ENCODE data around the gene CREB1.
"Not testable (repeated sequence)": the region's sequence is repeated elsewhere in the genome, so short reads cannot be mapped to it uniquely, and the experiment has no call there.

The CREB1 gene

DNA sequence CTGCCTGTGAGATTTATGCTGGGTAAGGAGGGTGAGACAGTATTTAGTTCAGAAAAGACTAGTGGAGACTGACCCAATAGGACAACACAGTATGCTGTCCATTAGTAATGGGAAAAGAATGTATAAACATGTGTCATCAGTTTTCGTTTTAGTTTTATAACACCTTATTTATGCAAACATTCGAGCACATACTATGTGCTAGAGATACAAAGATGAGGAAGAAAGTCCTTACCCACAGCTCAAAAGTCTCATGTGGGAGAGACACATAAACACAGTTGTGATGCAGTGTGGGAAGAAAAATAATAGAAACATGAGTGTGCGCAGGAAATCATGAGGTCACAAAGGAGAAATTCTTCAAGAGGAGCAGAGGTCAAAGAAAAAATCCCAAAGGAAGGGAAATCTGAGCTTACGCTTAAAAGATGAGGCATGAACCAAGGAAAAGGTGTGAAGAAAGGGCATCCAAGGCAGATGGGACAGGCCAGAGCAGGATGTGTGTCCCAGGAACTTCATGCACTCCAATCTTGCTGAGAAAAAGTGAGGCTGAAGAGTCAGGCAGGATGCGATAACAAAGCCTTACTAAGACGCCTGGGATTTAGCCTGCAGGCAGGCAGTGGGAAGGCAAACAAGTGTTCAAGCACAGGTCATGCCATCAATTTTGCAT is 87.4 kb downstream of the CREB1 start:
- peak; percentile 72 for DNase-seq (ENCODE audit: low read depth, low spot score)

DNA sequence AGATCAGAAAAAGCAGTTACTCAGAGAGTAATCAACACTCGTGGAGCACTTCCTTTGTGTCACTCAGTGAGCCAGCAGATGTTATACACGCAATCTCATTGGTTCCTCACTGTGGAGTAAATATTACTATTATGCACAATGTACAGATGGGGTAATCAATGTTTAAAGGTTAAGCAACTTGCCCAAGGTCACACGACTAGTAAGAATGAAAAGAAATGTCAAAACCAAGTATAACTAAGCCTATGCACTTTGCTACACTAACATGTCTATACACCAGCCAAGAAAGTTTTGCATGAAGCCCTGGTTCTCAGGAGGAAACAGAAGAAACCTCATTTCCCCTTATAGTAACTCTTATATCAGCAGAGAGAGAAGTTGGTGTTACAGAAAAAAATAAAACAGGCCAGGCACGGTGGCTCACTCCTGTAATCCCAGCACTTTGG is 90.0 kb downstream of the CREB1 start:
- DNase-seq (ENCODE audit: low read depth, low spot score), result no peak

DNA sequence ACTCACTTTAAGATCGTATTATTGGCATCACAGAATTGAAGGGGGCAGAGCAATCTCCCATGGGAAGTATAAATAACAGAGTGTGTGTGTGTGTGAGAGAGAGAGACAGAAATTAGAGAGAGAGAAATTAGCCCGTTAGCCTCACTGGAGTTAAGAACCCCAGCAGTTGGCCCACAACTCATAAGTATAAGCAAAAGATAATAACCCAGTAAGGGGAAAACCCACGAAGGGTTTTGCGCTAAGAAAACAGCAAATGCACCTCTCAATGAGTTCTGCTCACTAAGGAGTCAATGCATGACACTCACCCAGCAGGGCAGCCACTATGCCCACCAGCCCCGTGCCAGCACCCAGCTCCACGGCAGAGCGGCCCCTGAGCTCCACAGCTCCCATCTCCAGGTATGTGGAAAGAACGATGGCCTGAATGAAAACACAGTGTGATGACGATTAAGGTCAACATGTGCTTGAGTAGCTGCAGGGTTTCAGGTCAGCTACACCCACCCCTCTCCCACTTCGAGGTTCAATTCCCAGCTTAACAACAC is 91.8 kb downstream of the CREB1 start:
- DNase-seq (ENCODE audit: low read depth, low spot score), result no peak

DNA sequence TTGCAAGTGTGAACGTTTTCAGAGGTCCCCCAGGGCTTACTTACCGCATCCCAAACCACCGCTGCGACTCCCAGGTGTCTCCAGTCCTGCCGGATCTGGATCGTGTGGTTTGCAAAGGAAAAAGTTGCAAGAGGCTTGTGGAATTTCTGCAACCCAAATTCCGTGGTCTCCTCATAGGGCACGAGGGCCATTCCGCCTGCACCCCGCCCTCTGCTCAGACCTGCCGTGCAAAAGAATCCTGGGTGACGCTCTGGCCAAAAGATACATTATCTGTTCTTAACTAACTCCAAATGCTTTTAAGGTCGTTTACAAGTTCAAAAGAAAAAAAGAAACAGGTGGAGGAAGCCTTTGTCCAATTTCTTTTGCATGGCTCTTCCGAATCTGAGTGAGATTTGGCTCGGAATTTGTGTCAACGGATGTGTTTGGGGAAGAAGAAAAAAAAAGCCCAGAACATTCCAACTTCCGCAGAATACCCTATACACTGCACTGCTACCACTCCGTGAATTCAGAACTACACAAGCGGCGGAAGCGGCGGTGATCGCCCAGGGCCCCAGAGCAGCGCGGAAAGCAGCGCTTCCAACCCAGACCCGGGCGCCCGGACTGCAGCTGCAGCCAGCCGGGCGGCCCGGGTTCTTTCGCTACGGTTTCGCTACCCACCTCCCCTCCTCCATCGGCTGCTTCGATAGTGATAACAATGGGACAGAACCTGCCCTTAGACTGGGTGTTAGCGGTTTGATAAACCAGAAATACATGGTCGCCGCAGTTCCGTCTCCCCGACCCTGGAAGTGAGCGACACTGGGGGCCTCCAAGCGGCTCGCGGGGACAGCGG is 94.6 kb downstream of the CREB1 start:
- no peak for DNase-seq (ENCODE audit: low read depth, low spot score)

DNA sequence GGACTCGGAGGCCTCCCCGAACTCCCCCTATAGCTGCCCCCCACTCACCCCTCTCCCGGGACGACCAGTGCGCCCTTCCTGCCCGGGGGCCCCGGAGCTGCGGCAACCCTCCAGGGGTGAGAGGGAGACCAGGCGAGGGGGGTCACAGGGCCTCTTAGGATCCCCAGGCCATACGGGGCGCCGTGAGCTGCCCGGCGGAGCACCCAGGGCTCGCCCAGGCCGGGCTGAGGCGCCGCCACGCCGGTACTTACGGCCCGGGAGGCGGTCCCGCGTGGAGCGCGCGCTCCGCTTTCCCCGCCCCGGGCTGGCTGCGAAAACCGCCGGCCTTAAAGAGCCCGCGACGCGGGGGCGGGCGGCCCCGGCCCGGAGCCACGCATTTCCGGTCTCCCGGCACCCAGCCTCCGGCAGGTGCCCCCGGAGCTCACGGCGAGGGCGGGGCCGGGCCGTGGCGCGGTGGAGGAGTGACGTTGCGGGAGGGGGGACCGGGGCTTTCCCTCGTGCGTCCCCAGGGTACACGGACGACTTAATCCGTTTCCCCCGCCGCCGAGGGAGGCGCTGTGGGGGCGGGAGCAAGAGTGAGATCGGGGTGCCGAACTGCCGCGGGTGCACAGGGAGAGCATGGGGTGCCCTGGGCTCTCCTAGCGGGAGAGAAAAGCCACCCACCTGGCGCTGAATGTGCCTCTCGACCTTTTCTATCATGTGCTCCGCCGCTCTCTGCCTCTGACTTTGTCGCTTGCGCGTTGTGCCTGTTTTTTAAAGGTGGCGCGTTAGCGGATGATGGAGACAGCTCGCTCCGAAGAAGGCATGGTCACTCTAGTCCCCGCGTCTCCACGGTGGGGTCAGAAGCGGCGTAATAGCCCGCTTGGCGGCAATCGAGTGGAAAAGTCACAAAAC is 95.5 kb downstream of the CREB1 start, which contains the start of gene METTL21A:
TSS of gene METTL21A (minus strand) at position 381 of the 894 bp plus-strand sequence. CDS start 1,019 bp downstream, outside the sequence.
- no peak for DNase-seq (ENCODE audit: low read depth, low spot score)

DNA sequence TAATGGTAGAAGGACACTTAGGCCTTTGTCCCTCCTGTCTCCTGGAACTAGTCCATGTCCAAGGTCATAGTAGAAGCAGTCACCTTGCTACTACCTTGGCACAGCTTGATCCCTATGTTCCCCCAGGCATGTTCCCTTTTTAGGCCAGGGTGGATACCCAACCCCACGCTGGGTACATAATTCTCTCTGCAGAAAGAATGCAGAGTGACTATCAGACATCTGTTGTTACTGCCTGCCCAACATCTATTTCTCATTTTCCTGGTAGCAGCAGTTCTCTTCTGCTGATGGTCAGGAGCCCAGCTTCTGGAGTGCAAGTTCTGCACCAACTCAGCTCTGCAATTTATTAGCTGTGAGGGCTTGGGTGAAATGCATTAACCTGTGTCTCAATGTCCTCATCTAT is 99.8 kb downstream of the CREB1 start:
- no peak for DNase-seq (ENCODE audit: low read depth, low spot score)

DNA sequence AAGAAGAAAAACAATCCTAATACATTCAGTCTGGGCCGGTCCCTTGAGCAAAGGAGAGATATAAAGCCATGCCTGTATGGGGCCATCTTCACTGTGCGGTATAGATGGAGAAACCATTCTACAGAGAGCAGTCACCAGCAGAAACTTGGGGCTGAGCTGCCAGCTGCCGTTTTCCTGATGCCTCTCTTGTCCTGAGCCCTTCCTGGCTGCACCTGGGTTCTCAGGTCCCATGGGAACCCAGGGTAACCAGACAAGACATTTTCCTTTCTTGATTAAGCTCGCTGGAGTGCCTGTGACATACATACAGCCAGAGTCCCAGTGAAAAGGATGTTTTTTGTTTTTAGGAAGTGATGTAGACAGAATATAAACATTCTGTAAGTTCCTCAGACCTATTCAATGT is 100.7 kb downstream of the CREB1 start:
- DNase-seq (ENCODE audit: low read depth, low spot score), result no peak

DNA sequence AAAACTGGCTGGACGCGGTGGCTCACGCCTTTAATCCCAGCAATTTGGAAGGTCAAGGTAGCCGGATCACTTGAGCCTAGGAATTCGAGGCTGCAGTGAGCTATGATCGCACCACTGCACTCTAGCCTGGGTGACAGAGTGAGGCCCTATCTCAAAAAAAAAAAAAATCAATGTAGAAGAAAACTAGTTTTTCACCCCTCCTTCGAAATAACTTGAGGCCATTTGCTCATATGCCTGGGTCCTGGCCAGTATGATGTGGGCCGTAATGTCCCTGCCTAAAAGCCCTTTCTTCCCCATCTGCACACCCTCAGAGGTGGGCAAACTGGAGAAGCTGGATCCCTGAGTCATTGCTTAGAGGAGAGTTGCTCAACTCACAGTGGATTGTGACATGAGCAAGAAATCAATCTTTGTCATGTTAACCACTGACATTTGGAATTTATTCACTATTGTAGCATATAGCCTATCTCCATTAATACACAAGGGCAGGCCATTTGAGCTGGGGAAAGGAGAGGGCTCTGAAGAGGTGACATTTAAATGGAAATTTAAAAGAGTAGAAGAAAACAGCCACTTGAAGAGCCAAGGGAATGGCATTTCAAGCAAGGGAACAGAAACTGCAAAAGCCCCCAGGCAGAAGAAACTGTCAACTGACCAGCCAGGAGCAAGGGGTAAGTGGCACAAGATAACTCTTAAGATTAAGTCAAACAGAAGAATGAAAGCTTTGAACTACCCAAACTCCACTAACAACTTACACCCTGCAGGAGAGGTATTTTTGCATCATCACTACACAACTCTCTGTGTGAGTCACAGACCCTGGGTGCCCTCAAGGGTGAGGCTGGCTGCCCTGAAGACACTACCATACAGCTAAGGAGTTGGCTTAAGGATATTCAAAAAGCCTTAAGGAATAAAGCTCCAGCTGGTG is 103.1 kb downstream of the CREB1 start:
- no peak for DNase-seq (ENCODE audit: low read depth, low spot score)

DNA sequence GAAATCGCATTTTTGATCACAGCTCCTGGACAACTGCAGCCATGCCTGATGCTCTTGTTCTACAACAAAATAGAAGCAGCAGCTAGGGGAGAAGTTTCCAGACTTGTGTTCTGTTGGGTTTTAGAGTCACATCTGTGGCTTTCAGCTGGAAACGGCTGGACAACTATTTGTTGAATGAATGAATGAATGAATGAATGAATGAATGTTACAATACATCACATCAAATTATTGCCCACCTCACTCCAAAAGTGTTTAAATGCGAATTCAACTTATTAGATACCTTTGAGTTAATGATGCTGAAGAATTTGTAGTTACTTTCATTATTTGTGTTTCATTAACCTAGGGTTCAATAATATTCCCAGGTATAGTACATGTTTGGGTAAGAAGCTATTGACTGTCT is 103.9 kb downstream of the CREB1 start:
- DNase-seq (ENCODE audit: low read depth, low spot score), result no peak

DNA sequence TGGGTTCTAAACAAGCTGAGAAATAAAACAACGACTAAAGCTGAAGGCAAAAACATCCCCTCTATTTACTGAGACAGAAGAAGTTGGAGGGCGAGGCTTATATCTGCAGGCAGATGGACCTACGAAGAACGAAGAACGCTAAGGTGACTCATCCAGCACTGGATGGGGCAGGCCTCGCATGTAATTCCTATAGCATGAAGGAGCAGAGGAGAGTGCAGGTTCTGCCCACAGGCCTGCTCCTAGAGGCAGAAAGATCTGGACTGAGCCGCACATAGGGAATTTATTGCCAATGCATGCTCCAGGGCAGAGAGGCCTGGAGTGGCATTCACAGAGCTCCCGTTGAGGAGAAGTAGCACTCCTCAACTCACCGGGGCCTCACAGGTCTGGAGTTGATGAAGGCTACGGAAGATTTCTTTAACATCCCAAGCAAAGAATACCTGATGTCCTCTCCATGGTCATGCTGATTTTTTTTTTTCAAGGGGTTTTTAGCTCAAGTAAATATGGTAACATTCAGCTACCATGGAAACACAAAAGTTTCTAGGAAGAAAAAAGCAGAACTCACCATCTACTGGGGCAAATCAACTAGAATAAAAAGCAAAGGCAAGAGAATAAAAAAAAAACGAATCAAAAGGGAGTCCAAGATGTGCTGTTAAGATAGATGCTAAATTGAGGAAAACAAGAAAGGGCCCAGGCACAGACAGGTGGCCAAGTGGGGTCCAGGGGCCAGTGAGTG is 105.9 kb downstream of the CREB1 start:
- no peak for DNase-seq (ENCODE audit: low read depth, low spot score)

DNA sequence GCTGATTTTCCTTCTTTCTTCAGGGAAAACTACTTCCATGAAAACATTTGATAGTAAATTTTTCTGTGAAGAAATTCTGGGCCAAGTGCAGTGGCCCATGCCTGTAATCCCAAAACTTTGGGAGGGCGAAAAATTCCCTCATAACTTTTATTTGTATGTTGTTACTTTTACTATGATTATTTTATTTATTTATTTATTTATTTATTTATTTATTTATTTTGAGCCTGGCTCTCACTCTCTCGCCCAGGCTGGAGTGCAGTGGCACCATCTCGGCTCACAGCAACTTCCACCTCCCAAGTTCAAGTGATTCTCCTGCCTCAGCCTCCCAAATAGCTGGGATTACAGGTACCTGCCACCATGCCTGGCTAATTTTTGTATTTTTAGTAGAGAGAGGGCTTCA is 109.5 kb downstream of the CREB1 start:
- not testable (repeated sequence) for DNase-seq (ENCODE audit: low read depth, low spot score)

DNA sequence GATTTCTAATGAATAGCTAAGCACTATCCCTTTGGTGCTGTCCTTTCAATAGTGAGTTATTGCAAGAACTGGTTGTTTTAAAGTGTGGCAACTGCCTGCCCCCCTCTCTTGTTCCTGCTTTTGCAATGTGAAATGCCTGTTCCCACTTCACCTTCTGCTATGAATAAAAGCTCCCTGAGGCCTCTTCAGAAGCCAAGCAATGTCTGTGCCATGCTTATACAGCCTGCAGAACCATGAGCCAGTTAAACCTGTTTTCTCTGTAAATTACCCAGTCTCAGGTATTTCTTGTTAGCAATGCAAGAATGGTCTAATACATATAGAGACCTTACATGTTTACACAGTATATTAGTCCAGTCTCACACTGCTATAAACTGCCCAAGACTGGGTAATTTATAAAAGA is 110.4 kb downstream of the CREB1 start:
- no peak for DNase-seq (ENCODE audit: low read depth, low spot score)

DNA sequence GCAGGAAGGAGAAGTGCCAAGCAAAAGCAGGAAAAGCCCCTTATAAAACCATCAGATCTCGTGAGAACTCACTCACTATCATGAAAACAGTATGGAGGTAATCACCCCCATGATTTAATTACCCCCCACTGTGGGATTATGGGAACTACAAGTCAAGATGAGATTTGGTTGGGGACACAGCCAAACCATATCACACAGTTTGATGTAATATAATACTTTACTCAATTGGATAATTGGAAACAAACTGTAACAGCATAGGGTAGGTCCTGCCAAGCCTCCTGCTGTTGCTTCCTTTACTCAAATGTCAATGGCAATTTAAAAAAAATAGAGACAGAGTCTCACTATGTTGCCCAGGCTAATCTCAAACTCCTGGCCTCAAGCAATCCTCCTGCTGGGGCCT is 110.9 kb downstream of the CREB1 start:
- DNase-seq (ENCODE audit: low read depth, low spot score), result no peak

DNA sequence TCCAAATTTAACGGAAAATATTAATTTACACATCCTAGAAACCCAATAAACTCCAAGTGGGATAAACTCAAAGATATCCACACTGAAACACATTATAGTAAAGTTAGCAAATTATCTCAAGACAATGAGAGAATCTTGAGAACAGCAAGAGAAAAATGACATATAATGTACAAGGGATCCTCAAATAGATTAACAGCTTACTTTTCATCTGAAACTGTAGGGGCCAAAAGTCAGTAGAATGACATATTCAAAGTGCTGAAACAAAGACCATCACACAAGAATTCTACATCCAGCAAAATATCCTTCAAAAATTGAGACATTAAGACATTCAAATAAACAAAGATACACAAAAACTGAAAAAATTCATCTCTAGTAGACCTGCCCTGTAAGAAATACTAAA is 114.1 kb downstream of the CREB1 start:
- no peak for DNase-seq (ENCODE audit: low read depth, low spot score)

DNA sequence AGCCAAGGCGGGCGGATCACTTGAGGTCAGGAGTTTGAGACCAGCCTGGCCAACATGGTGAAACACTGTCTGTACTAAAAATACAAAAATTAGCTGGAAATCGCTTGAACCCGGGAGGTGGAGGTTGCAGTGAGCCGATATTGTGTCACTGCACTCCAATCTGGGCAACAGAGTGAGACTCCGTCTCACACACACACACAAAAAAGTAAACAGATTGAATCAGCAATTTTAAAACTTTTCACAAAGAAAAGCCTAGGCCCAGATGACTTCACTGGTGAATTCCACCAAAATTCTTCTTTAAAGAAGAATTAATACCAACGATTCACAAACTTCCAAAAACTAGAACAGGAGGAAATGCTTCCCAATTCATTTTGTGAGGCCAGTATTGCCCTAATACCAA is 116.8 kb downstream of the CREB1 start:
- DNase-seq (ENCODE audit: low read depth, low spot score), result not testable (repeated sequence)

Measured in smooth muscle cell of the brain vasculature (primary cell).